ENCODE measurements around the gene FGF7. TPM values are rescaled to one million over a fixed set of nuclear protein-coding genes. Genes with fewer than 3 reads are reported as not detected.

The FGF7 gene
- total and polyA plus RNA-seq, 9 of the 15 experiments (the other 6 are each of a cell fraction or from before 2014, with no cell fraction given), result not detected

DNA sequence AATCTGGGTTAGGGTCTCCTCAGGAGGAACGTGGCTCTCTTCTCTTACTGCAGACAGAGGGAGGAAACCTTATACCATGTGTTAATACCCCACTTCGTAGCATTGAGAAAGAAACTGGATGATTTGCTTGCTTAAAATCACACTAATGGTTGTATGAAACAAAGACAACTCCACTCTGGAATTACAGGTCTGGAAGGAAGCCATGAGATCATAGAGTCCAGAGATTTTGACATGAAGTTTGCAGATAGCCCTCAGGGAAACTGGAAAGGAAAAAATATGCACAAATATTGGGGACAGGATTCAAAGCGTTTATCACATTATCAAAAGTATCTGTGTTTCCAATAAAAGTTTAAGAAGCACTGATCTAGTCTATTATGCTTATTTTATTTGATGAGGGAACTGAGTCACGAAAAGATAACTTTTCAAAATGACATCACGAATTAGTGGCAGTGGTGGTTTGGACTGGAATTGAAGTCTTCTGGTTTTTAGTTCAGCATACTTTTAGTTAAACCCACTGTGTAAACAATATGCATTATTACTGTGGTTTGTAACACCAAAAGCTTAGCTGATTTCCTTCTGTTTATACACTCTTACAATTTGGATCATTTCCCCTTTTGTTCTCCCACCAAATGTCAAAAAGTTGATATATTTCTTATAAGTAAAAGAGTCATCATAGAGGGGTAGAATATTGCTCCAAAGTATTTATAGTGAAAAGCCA, 16.8 kb downstream of the FGF7 start:
- TF ChIP-seq ZBTB11 (CRISPR knock-in tag; IDR thresholded peaks at IDR 0.05), result 0 out of 6 replicates have a peak, but pooled peaks of 1 of the 3 experiments have one; percentile 8
- no peak for TF ChIP-seq EGR1 (conservative IDR thresholded peaks at IDR 0.05)
- TF ChIP-seq ZNF444 (CRISPR knock-in tag; IDR thresholded peaks at IDR 0.05), result no peak
- intact Hi-C loops (cut with micrococcal nuclease), result no loop called here
- H3K4me1 ChIP-seq (replicated peaks in 1 of 2; ENCODE audit: control insufficient read depth in 2 of 2, insufficient read depth in 2 of 2, low read length in 2 of 2), result peaks cover 0 to 3% of the 10 kb centered on the region in 2 experiments; a peak in 1 of 5 replicates
- no peaks in the 10 kb centered on the region for H3K36me3 ChIP-seq (ENCODE audit: control insufficient read depth, insufficient read depth, low read length)
- WGBS (ENCODE audit: insufficient coverage, low coverage, missing lambda C conversion rate), result 4% methylated on average over 5 of the region's 5 CpGs
- no TSS peak for BruUV-seq (replicated peaks)
- no peaks in the 10 kb centered on the region for H3K9me1 ChIP-seq (ENCODE audit: control insufficient read depth, insufficient read depth, low read length)
- no peak overlapping the region for H3K9ac ChIP-seq (ENCODE audit: insufficient read depth in 1 of 2, low read depth in 2 of 2, low read length in 2 of 2)
- ATAC-seq (no peak), FAIRE-seq (no peak), DNase-seq (ENCODE audit: extremely low read depth in 1 of 4, low spot score in 3 of 4) (no peak)
- in situ Hi-C loops (cut with MboI), result no loop called here
- POLR2A ChIA-PET, result no interaction called here
- no peak overlapping the region; the same call in 2 of the 3 replicates for H3K27ac ChIP-seq (ENCODE audit: extremely low read depth, low read depth, low read length)
- CTCF ChIA-PET (ENCODE audit: low intra/inter-chr PET ratio), result no interaction called here
- no peaks in the 10 kb centered on the region for H3K79me2 ChIP-seq (ENCODE audit: control insufficient read depth, insufficient read depth, low read length)
- H3K4me3 ChIP-seq, result no peak overlapping the region
- peak overlapping the region; percentile 78; the same call in 1 of the 2 replicates for H2AFZ ChIP-seq (ENCODE audit: low read depth, low read length)
- H3K27me3 ChIP-seq (ENCODE audit: control insufficient read depth in 2 of 2, insufficient read depth in 2 of 2, low read length in 2 of 2), result no peaks in the 10 kb centered on the region
- no peak overlapping the region for H3K4me2 ChIP-seq (ENCODE audit: insufficient read depth, low read length)
- no peaks in the 10 kb centered on the region for H3K9me3 ChIP-seq (replicated peaks; ENCODE audit: control insufficient read depth, insufficient read depth, low read depth, low read length)
- H4K20me1 ChIP-seq (replicated peaks; ENCODE audit: control insufficient read depth, insufficient read depth, low read length), result no peaks in the 10 kb centered on the region
